Measurements from ENCODE around the gene JRKL.
"Not testable (repeated sequence)": the region's sequence is repeated elsewhere in the genome, so short reads cannot be mapped to it uniquely, and the experiment has no call there.

The JRKL gene

DNA sequence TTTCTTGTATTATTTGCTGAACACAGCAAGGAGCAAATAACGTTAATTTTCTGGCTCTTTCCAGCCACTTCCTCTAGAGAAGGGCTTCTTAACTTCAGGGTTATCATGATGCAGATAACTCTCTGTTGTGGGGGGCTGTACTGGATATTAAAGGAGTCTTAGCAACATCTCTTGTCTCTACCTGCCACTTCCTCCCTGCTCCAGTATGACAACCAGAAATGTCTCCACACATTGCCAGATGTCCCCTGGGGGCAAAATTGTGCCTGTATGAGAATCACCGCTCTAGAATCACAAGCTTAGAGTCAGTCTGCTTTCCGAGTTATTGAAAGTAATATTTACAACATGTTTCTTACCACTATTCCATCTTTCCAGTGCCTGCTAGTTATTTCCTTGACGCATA, 6.8 kb downstream of the JRKL start:
- no peak for DNase-seq

DNA sequence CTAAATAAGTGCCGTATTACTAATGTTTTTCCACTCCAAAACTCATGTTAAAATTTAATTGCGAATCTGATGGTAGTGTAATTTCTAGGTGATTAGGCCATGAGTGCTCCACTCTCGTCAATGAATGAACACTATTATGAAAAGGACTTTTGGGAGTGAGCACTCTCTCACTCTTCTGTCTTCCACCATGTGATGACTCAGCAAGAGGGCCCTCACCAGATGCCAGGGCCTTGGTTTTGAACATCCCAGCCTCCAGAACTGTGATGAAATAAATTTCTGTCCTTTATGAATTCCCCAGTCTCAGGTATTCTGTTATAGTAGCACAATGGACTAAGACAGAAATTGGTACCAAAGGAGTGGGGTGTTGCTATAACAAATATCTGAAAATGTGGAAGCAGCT, 8.1 kb downstream of the JRKL start:
- no peak for DNase-seq

DNA sequence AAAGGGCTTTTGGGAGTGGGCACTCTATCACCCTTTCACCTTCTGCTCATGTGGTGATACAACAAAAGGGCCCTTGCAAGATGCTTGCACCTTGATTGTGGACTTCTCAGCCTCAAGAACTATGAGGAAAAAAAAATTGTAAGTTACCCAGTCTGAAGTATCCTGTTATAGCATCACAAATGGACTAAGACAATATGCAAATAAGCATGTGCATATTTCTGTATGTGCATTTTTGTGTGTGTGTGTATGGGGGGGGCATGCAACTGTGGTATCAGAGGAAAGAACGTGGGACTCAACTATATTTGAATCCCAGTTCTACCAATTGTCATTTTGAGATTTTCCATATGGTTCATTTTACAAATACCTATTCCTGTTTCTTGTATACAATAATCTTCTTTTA, 10.9 kb downstream of the JRKL start:
- no peak for DNase-seq

DNA sequence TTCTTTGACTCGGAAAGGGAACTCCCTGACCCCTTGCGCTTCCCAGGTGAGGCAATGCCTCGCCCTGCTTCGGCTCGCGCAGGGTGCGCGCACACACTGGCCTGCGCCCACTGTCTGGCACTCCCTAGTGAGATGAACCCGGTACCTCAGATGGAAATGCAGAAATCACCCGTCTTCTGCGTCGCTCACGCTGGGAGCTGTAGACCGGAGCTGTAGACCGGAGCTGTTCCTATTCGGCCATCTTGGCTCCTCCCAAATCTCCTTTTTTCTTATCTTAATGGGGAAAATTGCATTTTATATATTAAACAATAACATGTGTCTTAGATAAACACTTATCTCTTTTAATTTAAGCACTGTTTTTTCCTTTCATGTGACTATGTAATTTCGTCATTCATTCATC, 21.6 kb downstream of the JRKL start:
- DNase-seq = not testable (repeated sequence)

DNA sequence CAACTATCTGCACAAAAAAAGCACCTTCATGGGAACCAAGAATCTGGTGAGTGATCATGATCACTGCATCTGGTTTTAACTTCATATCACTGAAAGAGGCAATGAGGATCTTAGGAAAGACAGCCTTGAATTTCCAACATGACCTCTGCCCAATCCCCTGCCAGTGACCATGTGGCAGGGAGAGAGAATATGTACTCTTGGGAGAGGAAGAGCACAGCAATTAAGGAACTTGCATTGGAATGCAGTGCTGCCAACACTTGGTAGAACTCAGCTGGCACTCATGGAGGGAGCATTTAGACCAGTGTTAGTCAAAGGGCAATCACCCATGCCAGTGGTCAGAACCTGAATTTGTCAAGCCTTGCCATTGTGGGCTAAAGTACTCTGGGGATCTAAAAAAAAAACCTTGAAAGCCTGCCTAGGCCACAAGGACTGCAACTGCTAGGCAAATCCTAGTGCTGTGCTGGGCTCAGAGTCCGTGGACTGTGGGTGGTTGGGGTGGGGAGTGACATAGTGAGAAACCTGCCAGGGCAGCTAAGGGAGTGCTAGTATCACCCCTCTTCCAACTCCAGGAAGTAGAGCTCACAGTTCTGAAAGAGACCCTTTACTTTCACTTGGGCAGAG, 23.1 kb downstream of the JRKL start:
- no peak for DNase-seq

DNA sequence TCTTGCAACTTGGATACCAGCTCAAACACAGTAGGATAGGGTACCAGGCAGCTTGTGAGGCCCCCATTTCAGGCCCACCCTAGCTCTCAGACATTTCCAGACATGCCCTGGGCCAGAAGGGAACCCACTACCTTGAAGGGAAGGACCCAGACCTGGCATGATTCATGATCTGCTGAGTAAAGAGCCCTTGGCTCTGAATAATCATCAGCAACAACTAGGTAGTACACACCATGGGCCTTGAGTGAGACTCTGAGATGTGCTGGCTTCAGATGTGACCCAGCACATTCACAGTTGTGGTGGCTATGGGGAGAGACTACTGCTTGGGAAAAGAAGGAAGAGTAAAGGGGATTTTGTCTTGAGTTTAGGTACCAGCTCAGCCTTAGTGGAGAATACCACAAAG, 23.6 kb downstream of the JRKL start:
- DNase-seq = no peak

DNA sequence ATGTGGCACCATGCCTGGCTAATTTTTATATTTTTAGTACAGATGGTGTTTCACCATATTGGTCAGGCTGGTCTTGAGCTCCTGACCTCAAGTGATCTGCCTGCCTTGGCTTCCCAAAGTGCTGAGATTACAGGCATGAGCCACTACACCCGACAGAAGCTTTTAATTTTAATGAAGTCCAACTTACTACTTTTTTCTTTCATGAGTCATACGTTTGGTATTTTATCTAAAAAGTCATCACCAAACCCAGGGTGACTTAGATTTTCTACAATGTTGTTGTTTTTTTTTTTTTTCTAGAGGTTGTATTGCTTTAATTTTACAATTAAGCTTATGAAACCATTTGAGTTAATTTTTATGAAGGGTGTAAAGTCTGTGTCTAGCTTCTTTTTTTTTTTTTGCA, 34.9 kb downstream of the JRKL start:
- DNase-seq = no peak

DNA sequence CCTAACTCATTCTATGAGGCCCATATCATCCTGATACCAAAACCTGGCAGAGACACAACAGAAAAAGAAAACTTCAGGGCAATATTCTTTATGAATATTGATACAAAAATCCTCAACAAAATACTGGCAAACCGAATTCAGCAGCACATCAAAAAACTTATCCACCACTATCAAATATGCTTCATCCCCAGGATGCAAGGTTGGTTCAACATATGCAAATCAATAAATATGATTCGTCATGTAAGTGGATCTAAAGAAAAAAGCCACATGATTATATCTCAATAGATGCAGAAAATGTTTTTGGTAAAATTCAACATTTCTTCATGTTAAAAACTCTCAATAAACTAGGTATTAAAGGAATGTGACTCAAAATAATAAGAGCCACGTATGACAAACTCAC, 40.9 kb downstream of the JRKL start:
- no peak for DNase-seq

DNA sequence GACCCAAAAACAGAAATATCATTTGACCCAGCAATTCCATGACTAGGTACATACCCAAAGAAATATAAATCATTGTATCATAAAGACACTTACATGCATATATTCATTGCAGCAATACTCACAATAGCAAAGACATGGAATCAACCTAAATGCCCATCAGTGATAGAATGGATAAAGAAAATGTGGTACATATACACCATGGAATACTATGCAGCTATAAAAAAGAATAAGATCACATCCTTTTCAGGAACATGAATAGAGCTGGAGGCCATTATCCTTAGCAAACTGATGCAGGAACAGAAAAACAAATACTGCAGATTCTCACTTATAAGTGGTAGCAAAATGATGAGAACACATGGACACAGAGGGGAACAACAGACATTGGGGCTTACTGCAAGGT, 42.8 kb downstream of the JRKL start:
- DNase-seq = not testable (repeated sequence)

All from NCI-H446 (cell line).